GM21576 (cell line): Measurements from ENCODE around the gene ZNF189.

Source experiments
- ATAC-seq: cut with Tn5 transposase; IDR thresholded peaks from one replicate; pipeline ENCODE4 v1.9.1; 2021; ENCODE audit warnings: mild to moderate bottlenecking, moderate library complexity; ENCODE audit not compliant: unreplicated experiment

Gene ZNF189

GRCh38 chr9:101417977-101418376, 19.3 kb downstream of the ZNF189 start:
- ATAC-seq: no peak

DNA sequence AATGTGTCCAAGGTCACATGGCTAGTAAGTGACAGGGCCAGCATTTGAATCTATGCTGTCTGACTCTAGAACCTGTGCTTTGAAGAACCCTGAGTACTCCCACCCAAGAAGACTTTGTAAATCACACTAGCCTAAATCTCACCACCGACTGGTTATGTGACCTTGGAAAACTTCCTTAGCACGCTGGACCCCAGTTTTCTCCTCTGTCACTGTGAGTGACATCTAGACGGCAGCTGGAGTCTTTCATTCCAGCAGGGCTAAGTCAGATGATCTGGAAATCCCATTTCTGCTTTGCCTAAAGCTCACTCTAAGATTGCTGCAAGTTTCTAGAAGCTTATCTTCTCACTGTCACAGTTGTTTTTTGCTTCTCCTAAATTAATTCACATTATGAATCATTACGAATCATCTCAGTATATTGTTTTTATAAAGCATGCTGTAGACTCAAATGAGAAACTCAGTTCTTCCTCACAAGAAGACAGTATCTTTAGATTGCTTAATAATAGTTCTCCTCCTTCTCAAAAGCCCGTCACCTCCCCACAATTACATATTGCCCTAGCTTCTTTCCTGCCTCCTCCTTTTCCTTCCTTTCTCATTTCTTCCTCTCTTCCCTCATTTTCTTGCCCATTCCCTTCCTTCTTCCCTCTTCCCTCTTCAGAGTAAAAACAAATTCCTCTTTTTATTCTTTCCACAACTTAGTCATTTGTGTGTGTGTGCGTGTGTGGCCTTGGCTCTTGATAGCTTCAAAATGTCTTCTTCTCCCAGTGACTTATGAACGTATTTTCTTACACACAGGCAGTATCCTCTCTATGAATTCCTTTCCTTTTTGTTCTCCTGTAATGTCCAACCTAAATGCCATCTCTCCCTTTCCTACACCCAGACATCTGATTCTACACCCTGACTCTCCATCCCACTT, 20.1 kb downstream of the ZNF189 start:
- no peak for ATAC-seq

DNA sequence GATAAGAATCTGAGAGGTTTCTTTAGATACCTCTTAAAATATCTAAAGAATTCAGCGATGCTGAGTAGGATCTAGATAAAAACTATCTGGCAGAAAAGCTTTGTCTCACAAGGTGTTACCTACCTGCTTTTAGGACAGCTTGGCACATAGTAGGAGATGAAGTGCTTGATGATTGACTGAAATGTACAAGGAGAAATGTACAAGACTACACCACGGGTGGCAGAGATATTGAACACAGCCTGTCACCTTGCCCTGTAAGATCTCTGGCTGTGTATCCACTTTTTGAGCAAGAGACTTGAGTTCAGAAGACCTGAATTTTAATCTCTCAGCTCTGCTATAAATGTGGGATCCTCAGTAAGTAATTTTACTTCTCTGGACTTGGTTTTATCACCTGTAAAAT, 21.2 kb downstream of the ZNF189 start:
- ATAC-seq: no peak

- ATAC-seq: no peak
Observed at GRCh38 chr9:101421653-101422065, 23.0 kb downstream of the ZNF189 start.

DNA sequence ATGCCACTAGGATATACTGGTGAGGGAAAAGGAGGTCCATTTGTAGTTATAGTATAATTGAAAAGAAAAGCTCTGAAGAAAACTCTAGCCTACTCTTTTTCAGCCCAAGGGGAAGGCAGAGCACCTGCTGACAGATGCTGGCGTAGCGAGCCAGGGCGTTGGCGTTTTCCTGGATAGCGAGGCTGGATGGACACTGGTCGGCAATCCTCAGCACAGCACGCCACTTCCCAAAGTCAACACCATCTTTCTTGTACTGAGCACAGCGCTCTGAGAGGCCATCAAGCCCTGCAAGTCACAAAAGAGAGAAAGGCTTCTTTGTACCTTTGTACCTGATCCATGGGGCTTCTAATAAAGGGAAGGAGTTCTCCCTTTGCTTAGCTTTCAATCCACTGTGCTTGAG, 28.7 kb downstream of the ZNF189 start:
- no peak for ATAC-seq

GRCh38 chr9:101427957-101428655, 29.5 kb downstream of the ZNF189 start:
- ATAC-seq: peak; percentile 61

- no peak for ATAC-seq
Observed at GRCh38 chr9:101428909-101429308, 30.3 kb downstream of the ZNF189 start.

DNA sequence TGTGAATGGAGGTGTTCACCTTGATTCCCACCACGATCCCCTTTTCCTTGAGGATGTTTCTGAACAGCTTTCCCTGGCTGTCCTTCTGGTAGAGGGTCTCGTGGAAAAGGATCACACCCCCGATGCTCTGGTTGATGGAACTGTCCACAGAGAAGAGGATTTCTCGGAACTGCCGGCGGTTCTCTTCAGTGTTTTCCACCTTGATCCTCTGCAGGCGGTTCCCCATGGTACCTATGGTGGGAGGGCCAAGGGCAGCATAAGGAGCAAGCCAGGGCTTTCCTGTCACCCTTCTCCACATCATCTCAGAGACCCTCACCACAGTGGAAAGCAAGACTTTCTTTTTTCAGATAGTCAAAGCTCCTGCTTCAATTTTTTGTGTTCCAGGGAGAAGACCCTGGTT, 31.1 kb downstream of the ZNF189 start:
- ATAC-seq: no peak

DNA sequence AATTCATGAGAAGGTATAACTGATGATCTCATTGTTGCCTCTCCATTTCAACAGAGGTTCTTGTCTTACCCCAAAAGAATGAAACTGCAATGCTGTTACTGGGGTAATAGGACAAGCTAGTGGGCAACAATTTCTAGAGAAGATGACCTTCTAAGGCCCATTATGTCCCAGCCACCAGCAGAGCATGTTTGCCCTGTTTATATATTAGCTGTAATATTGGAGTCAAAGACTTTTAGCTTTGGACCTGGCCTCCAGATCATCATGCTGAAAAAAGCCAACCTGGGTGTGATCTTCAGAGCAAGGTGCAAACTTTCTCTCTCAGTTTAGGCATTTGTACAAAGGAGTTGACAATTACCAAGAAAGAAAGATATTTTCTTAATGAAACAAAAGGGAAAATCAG, 33.5 kb downstream of the ZNF189 start:
- no peak for ATAC-seq

DNA sequence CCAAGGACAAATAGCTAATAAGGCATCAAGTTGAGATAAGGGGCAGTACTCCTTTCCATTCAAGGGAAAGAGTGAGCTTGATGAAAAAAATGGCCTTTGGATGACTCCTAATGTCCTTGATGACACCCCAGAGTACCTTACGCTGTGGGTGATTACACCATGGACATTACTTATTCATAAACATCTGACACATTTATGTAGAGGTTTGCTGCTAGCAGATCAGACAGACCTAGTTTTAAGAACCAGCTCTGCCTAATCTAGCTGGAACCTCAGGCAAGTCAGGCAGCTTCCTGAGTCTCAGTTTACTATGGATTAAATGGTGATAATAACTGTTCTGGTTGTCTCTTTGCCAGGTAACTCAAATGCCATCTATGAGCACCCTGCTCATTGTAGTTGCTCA, 34.1 kb downstream of the ZNF189 start:
- no peak for ATAC-seq

DNA sequence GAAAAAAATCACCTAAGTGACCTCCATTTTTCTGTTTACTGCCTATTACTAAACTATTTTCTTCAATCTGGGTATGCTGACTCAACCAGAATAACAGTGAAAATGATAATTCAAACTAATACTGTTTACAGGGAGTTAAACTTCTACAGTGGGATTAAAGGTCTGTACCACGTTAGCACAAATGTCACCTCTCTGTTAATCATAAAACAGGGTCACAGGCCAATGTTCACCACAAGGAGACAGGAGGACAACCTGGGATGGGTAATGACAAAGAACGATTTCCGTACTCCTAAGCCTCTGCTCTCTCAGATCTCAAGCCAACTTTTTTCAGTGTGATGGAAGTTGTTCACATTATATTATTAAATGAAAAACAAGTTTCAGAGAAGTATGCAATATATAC, 34.6 kb downstream of the ZNF189 start:
- no peak for ATAC-seq

DNA sequence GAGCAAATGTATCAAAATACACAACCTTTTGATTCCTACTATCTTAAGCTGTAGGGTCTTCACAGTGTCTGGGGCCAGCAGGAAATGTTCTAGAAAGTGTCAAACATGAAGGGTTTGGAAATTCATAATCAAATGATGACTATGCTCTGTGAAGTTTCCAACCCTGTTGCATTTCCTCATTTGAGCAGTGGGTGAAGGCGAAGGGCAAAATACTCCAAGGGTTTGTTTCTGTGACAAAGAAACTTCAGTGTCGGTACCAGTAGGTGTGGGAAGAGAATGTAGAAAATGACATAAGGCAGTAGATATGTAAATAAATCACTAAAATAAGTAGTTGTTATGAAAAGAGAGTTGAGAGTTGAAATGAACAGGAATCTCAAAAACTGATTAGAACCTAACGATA, 36.3 kb downstream of the ZNF189 start:
- ATAC-seq: no peak

DNA sequence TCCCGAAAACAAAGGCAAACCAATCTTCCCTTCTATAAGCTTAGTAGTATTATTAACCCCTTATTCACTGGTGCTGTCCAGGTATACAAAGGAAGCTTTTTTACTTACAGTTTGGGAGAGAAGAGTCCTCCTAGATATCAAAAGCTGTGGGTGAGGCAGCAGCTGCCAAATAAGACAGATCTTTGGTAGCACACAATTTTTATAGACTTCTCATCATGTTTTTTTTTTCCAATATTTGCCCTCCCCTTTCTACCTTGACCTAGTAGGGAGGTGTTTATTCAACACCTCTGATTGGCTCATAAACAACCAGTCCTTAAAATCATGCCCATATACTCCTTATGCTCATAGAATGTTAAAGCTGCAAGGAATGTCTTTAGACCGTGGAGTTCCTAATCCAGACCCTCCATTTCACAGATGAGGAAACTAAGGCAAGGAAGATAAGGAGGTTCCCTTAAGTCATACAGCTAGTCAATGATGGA, 37.0 kb downstream of the ZNF189 start, which contains the start of gene ALDOB:
ALDOB (minus strand) TSS at position 174 of the 479 bp plus-strand sequence. CDS start 4,887 bp downstream, outside the sequence.
- no peak for ATAC-seq

GRCh38 chr9:101437806-101438232, 39.2 kb downstream of the ZNF189 start:
- ATAC-seq: no peak

GRCh38 chr9:101438523-101438922, 39.9 kb downstream of the ZNF189 start:
- no peak for ATAC-seq

- ATAC-seq: no peak
Observed at GRCh38 chr9:101440714-101441230, 42.1 kb downstream of the ZNF189 start.

GRCh38 chr9:101442318-101442717, 43.7 kb downstream of the ZNF189 start:
- no peak for ATAC-seq

DNA sequence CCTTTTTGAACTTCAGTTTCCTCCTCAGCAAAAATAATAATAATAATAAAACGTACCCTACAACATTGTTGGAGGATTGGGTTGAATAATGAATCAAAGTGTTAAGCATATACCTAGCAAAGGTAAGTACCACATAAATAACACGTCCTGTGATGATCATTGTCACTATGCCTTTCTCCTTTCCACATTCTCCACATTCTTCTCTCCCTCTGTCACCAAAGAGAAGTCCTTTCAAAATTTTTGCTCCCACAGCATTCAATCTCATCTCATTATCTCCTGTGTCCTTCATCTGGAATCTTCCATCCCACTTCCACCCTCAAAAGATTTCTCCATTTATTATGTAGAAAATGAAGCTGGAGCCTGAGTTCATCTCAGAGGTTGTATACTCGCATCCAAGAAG, 44.1 kb downstream of the ZNF189 start:
- ATAC-seq: no peak

GRCh38 chr9:101443364-101443771, 44.7 kb downstream of the ZNF189 start:
- no peak for ATAC-seq

DNA sequence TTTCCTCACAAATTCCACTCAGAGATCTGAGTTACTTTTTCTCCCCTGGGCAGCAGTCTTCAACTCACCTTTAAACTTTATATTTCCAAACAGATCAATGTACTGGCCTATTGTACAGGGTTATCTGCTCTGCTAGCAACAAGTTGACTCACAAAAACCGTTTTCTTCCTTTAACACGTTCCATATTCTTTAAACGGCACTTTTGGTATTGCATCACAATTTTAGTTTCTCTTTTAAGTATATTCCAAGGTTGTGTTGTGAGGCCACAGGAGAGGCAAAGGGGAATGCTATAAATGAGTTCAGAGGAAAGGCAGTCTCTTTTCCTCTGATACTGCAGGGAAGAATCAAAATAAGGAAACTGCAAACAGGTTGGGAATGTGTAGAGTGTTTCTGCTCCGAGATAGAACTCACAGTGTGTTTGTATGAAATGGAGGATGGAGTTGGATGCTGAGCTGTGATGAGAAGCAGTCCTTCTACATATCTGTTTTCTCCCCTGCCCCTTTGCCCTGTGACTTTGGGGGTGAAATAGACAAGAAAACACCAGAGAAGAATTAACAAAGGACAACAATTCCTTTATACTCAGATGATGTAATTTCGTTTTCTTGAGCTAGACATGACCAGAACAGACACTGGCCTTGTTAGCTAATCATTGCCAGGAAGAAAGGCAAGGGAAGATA, 46.8 kb downstream of the ZNF189 start:
- no peak for ATAC-seq

DNA sequence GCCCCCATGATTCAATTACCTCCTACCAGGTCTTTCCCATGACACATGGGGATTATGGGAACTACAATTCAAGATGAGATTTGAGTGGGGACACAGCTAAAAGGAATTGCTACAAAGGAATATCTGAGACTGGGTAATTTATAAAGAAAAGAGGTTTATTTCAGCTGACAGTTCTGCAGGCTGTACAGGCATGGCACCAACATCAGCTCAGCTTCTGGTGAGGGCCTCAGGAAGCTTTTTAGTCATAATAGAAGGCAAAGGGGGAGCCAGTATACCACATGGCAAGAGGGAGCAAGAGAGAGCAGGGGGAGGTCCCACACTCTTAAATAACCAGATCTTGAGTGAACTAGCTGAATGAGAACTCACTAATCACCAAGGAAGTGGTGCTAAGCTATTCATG, 48.1 kb downstream of the ZNF189 start:
- ATAC-seq: no peak
